HepG2 (cell line): ENCODE measurements around the gene SNUPN. TPM values are rescaled to one million over a fixed set of nuclear protein-coding genes. Genes with fewer than 3 reads are reported as not detected.
A peak's percentile ranks its signal among the peaks of the same experiment; 100 is the strongest.

Experiments
- CEBPG ChIP-seq: IDR thresholded peaks from 2 replicates; pipeline ENCODE4 v1.6.1; 2016
- JUNB ChIP-seq: sonication (generic); formaldehyde crosslinking; IDR thresholded peaks from 2 replicates; pipeline ENCODE4 v1.8.0; 2022; ENCODE audit warnings: missing genetic modification reagents, mild to moderate bottlenecking, borderline replicate concordance
- KLF13 ChIP-seq: sonication (generic); formaldehyde crosslinking; IDR thresholded peaks from 2 replicates; pipeline ENCODE4 v1.4.0; 2020; ENCODE audit warnings: mild to moderate bottlenecking, missing genetic modification reagents
- LCORL ChIP-seq, 2 experiments: fragments of 450-650 bp in 1 of 2; sonication (generic) in 1 of 2; formaldehyde crosslinking in 1 of 2; IDR thresholded peaks; 2 replicates each; pipeline versions ENCODE4 v1.5.0 to v1.6.1; 2017 to 2020; ENCODE audit warnings: antibody characterized with exemption in 1 of 2, missing genetic modification reagents in 1 of 2
- TEAD2 ChIP-seq: sonication (generic); formaldehyde crosslinking; IDR thresholded peaks from 2 replicates; pipeline ENCODE4 v1.9.0; 2021; ENCODE audit warnings: missing genetic modification reagents
- ZNF205 ChIP-seq: IDR thresholded peaks from 2 replicates; pipeline ENCODE4 v1.6.1; 2018; ENCODE audit warnings: missing biosample characterization, missing genetic modification reagents
- ZNF335 ChIP-seq: sonication (generic); formaldehyde crosslinking; IDR thresholded peaks from 2 replicates; pipeline ENCODE4 v1.4.0; 2020; ENCODE audit warnings: missing genetic modification reagents
- ZNF33B ChIP-seq: sonication (generic); formaldehyde crosslinking; IDR thresholded peaks from 2 replicates; pipeline ENCODE4 v1.5.1; 2020; ENCODE audit warnings: mild to moderate bottlenecking, missing genetic modification reagents
- ZNF550 ChIP-seq: sonication (generic); formaldehyde crosslinking; IDR thresholded peaks from 2 replicates; pipeline ENCODE4 v1.4.0; 2020; ENCODE audit warnings: mild to moderate bottlenecking, missing genetic modification reagents, borderline replicate concordance
- ZNF644 ChIP-seq: IDR thresholded peaks from 2 replicates; pipeline ENCODE4 v1.6.1; 2016; ENCODE audit warnings: low read depth
- polyA plus RNA-seq, 8 experiments: library from polyadenylated mRNA; depleted of rRNA in 3 of 8; stranded (reverse) in 7 of 8; unstranded in 1 of 8; fragments of >200 nt; fragmentation: Illumina TruSeq in 4 of 8; extraction: Trizol in 4 of 8; gene quantifications; 2 replicates each; pipeline versions ENCODE4 v1.2.1 to v1.2.3, GENCODE V29; 2011 to 2016; ENCODE audit warnings: low read depth in 4 of 8, missing spikeins in 1 of 8, mixed read lengths in 1 of 8; ENCODE audit not compliant: insufficient read depth in 1 of 8
- total RNA-seq, 5 experiments: library from RNA; depleted of rRNA; stranded (reverse); fragments of >200 nt; fragmentation: Illumina TruSeq; extraction: Trizol; gene quantifications; 2 replicates each; pipeline ENCODE4 v1.2.3, GENCODE V29; 2016; ENCODE audit warnings: low read depth in 1 of 5
- TF ChIP-seq, protein P1 (sequence below): sonication (generic); formaldehyde crosslinking; IDR thresholded peaks from 2 replicates; pipeline ENCODE4 v1.5.1; 2020; ENCODE audit warnings: missing genetic modification reagents, mild to moderate bottlenecking, borderline replicate concordance
- TF ChIP-seq, protein P2 (sequence below): sonication (generic); formaldehyde crosslinking; conservative IDR thresholded peaks from 2 replicates; pipeline ENCODE4 v1.8.0; 2022; ENCODE audit warnings: mild to moderate bottlenecking, moderate library complexity, missing genetic modification reagents
- TF ChIP-seq, protein P3 (sequence below), 2 experiments: fragments of 450-650 bp in 1 of 2; sonication (generic) in 1 of 2; formaldehyde crosslinking; IDR thresholded peaks; 2 replicates each; pipeline versions ENCODE4 v1.5.0 to v1.8.0; 2020 to 2022; ENCODE audit warnings: mild to moderate bottlenecking in 1 of 2, missing genetic modification reagents in 1 of 2
- TF ChIP-seq, protein P4 (sequence below): sonication (generic); formaldehyde crosslinking; IDR thresholded peaks from 2 replicates; pipeline ENCODE4 v1.4.0; 2020; ENCODE audit warnings: missing genetic modification reagents, low read depth, mild to moderate bottlenecking, borderline replicate concordance
- TF ChIP-seq, protein P5 (sequence below): sonication (generic); formaldehyde crosslinking; IDR thresholded peaks from 2 replicates; pipeline ENCODE4 v1.8.0; 2022; ENCODE audit warnings: missing genetic modification reagents, mild to moderate bottlenecking, moderate library complexity, borderline replicate concordance

Gene SNUPN
- total and polyA plus RNA-seq, 2 of the 13 experiments (the other 11 are each of a cell fraction or from before 2014, with no cell fraction given), result 9.0 to 16.4 TPM

DNA sequence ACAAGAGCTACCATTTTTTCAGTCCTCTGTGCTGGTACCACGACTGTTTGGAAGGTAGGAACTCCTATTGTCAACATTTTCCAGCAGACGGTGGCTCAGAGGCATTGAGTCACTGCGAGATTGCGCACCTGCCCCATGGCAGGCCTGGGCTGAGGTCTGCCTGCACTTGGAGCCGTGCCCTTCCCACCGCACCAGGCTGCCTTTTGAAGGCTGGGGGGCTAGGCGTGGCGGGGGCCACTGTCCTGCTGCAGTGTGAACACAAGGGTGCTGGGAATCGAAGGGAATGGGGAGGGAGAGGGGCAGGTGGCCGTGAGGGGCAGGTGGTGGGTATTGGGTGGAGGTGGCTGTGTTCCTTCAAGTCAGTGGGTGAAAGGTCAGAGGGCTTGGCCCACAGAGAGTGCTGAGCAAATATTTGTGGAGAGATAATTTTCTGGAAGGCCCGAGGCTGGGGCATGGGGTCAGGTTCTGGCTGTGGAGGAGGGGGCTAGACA lies 38.5 kb upstream of the SNUPN start (continued):
- TF ChIP-seq ZNF205 (CRISPR knock-in tag), result 0 out of 2 replicates have a peak, but pooled peaks have one; percentile 29
- no peak for TF ChIP-seq JUNB (CRISPR knock-in tag)
- no peak for TF ChIP-seq CEBPG (CRISPR knock-in tag)
- no peak for TF ChIP-seq ZNF33B (CRISPR knock-in tag)
- TF ChIP-seq, protein P1, sequence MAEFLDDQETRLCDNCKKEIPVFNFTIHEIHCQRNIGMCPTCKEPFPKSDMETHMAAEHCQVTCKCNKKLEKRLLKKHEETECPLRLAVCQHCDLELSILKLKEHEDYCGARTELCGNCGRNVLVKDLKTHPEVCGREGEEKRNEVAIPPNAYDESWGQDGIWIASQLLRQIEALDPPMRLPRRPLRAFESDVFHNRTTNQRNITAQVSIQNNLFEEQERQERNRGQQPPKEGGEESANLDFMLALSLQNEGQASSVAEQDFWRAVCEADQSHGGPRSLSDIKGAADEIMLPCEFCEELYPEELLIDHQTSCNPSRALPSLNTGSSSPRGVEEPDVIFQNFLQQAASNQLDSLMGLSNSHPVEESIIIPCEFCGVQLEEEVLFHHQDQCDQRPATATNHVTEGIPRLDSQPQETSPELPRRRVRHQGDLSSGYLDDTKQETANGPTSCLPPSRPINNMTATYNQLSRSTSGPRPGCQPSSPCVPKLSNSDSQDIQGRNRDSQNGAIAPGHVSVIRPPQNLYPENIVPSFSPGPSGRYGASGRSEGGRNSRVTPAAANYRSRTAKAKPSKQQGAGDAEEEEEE, result no peak
- TF ChIP-seq, protein P2, sequence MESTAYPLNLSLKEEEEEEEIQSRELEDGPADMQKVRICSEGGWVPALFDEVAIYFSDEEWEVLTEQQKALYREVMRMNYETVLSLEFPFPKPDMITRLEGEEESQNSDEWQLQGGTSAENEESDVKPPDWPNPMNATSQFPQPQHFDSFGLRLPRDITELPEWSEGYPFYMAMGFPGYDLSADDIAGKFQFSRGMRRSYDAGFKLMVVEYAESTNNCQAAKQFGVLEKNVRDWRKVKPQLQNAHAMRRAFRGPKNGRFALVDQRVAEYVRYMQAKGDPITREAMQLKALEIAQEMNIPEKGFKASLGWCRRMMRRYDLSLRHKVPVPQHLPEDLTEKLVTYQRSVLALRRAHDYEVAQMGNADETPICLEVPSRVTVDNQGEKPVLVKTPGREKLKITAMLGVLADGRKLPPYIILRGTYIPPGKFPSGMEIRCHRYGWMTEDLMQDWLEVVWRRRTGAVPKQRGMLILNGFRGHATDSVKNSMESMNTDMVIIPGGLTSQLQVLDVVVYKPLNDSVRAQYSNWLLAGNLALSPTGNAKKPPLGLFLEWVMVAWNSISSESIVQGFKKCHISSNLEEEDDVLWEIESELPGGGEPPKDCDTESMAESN (CRISPR knock-in tag), result no peak
- TF ChIP-seq ZNF644, result no peak
- no peak for TF ChIP-seq LCORL (IDR thresholded peaks at IDR 0.05)
- TF ChIP-seq LCORL (CRISPR knock-in tag; IDR thresholded peaks at IDR 0.05), result 0 out of 2 replicates have a peak, but pooled peaks have one; percentile 41
- TF ChIP-seq, protein P3, sequence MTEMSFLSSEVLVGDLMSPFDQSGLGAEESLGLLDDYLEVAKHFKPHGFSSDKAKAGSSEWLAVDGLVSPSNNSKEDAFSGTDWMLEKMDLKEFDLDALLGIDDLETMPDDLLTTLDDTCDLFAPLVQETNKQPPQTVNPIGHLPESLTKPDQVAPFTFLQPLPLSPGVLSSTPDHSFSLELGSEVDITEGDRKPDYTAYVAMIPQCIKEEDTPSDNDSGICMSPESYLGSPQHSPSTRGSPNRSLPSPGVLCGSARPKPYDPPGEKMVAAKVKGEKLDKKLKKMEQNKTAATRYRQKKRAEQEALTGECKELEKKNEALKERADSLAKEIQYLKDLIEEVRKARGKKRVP (CRISPR knock-in tag; IDR thresholded peaks at IDR 0.05), result 0 out of 4 replicates have a peak, but pooled peaks of 1 of the 2 experiments have one; percentile 28
- TF ChIP-seq KLF13, result no peak
- TF ChIP-seq, protein P4, sequence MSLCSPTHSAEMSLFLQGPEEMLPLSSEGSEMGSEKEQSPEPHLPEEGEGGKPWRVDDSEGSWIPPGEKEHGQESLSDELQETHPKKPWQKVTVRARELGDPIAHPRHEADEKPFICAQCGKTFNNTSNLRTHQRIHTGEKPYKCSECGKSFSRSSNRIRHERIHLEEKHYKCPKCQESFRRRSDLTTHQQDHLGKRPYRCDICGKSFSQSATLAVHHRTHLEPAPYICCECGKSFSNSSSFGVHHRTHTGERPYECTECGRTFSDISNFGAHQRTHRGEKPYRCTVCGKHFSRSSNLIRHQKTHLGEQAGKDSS (CRISPR knock-in tag), result no peak
- TF ChIP-seq TEAD2, result no peak
- TF ChIP-seq, protein P5, sequence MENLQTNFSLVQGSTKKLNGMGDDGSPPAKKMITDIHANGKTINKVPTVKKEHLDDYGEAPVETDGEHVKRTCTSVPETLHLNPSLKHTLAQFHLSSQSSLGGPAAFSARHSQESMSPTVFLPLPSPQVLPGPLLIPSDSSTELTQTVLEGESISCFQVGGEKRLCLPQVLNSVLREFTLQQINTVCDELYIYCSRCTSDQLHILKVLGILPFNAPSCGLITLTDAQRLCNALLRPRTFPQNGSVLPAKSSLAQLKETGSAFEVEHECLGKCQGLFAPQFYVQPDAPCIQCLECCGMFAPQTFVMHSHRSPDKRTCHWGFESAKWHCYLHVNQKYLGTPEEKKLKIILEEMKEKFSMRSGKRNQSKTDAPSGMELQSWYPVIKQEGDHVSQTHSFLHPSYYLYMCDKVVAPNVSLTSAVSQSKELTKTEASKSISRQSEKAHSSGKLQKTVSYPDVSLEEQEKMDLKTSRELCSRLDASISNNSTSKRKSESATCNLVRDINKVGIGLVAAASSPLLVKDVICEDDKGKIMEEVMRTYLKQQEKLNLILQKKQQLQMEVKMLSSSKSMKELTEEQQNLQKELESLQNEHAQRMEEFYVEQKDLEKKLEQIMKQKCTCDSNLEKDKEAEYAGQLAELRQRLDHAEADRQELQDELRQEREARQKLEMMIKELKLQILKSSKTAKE, result peak; percentile 76; the same call in 1 of the 2 replicates
- no peak for TF ChIP-seq ZNF335 (CRISPR knock-in tag)
- TF ChIP-seq ZNF550, result no peak
